Anterior cingulate cortex (tissue), 58 donors: ENCODE measurements around the gene PSPC1.

ENCODE experiments used
- DNase-seq, 58 donors: peaks; one replicate each; lab custom pipeline; 2025; lab: John Stamatoyannopoulos, UW

PSPC1 gene

GRCh38 chr13:19676168-19676567 is 106.6 kb downstream of the PSPC1 start:
- DNase-seq: no peak

GRCh38 chr13:19674898-19675297 is 107.8 kb downstream of the PSPC1 start:
- DNase-seq: no peak

- no peak for DNase-seq
Measured at GRCh38 chr13:19673473-19674430, 109.0 kb downstream of the PSPC1 start.

- DNase-seq: no peak
Measured at GRCh38 chr13:19672990-19673389, 109.8 kb downstream of the PSPC1 start.

- no peak for DNase-seq
Measured at GRCh38 chr13:19670147-19670546, 112.6 kb downstream of the PSPC1 start.

- DNase-seq: no peak
Measured at GRCh38 chr13:19668778-19669177, 114.0 kb downstream of the PSPC1 start.

- peak in 7 of 58 donors; percentile 7 to 23 (median 7) for DNase-seq
Measured at GRCh38 chr13:19665427-19665859, 117.3 kb downstream of the PSPC1 start.

GRCh38 chr13:19664481-19665230 is 118.1 kb downstream of the PSPC1 start:
- no peak for DNase-seq

GRCh38 chr13:19663416-19663979 is 119.2 kb downstream of the PSPC1 start:
- DNase-seq: no peak

- no peak for DNase-seq
Measured at GRCh38 chr13:19661561-19661960, 121.2 kb downstream of the PSPC1 start.

- DNase-seq: no peak
Measured at GRCh38 chr13:19661126-19661525, 121.6 kb downstream of the PSPC1 start.

- no peak for DNase-seq
Measured at GRCh38 chr13:19658831-19659230, 123.9 kb downstream of the PSPC1 start.

GRCh38 chr13:19657872-19658591 is 124.7 kb downstream of the PSPC1 start:
- no peak for DNase-seq
